ENCODE measurements around the gene RRP9.
"Not testable (repeated sequence)": the region's sequence is repeated elsewhere in the genome, so short reads cannot be mapped to it uniquely, and the experiment has no call there.

RRP9 gene

GRCh38 chr3:51941798-51942602 is at the start of gene RRP9, which contains the start of gene PARP3:
Gene RRP9, minus strand, starts transcription at chr3:51941904. Its CDS starts 37 bp downstream, at chr3:51941867.
Gene PARP3, plus strand, starts transcription at chr3:51942363. Its CDS starts 993 bp downstream, at chr3:51943356.
- DNase-seq (ENCODE audit: low read depth), result peak; percentile 99

- DNase-seq (ENCODE audit: low read depth), result not testable (repeated sequence)
These were observed 48.8 kb upstream of the RRP9 start for GRCh38 chr3:51990501-51990971.

- no peak for DNase-seq (ENCODE audit: low read depth)
These were observed 46.8 kb upstream of the RRP9 start for GRCh38 chr3:51988286-51989146.

GRCh38 chr3:51987568-51987967 is 45.9 kb upstream of the RRP9 start:
- no peak for DNase-seq (ENCODE audit: low read depth)

GRCh38 chr3:51986010-51986947 is 44.6 kb upstream of the RRP9 start:
- DNase-seq (ENCODE audit: low read depth), result no peak

- DNase-seq (ENCODE audit: low read depth), result no peak
These were observed 43.4 kb upstream of the RRP9 start for GRCh38 chr3:51985063-51985462.

GRCh38 chr3:51984269-51984647 is 42.6 kb upstream of the RRP9 start:
- DNase-seq (ENCODE audit: low read depth), result no peak

- no peak for DNase-seq (ENCODE audit: low read depth)
These were observed 42.0 kb upstream of the RRP9 start for GRCh38 chr3:51983578-51984268.

GRCh38 chr3:51982838-51983577 is 41.3 kb upstream of the RRP9 start, which contains the start of gene ACY1:
Gene ACY1, plus strand, starts transcription at chr3:51983535. Its CDS starts 530 bp downstream, at chr3:51984065.
- DNase-seq (ENCODE audit: low read depth), result peak; percentile 76

- no peak for DNase-seq (ENCODE audit: low read depth)
These were observed 40.7 kb upstream of the RRP9 start for GRCh38 chr3:51982352-51982837.

GRCh38 chr3:51980253-51980652 is 38.5 kb upstream of the RRP9 start:
- no peak for DNase-seq (ENCODE audit: low read depth)

GRCh38 chr3:51978143-51978502 is 36.4 kb upstream of the RRP9 start:
- DNase-seq (ENCODE audit: low read depth), result no peak

GRCh38 chr3:51977446-51978142 is 35.9 kb upstream of the RRP9 start:
- DNase-seq (ENCODE audit: low read depth), result no peak

- DNase-seq (ENCODE audit: low read depth), result no peak
These were observed 34.3 kb upstream of the RRP9 start for GRCh38 chr3:51975852-51976549.

- no peak for DNase-seq (ENCODE audit: low read depth)
These were observed 33.5 kb upstream of the RRP9 start, which contains the start of gene ABHD14A for GRCh38 chr3:51974963-51975851. Gene ABHD14A, plus strand, starts transcription at chr3:51975064. Its CDS starts 72 bp downstream, at chr3:51975136.

- DNase-seq (ENCODE audit: low read depth), result no peak
These were observed 32.7 kb upstream of the RRP9 start for GRCh38 chr3:51974277-51974962.

GRCh38 chr3:51971350-51971749 is 29.6 kb upstream of the RRP9 start:
- no peak for DNase-seq (ENCODE audit: low read depth)

Measured in GM04504 (cell line).